Activated CD8-positive, alpha-beta T cell treated with anti-CD3 and anti-CD28 coated beads, Interleukin-2, amount 10 ng/mL, durations not matched to agents 7 days and 5 days (primary cell): Measurements from ENCODE around the gene CTDSP2. TPM values are rescaled to one million over a fixed set of nuclear protein-coding genes. Genes with fewer than 3 reads are reported as not detected.
A peak's percentile ranks its signal among the peaks of the same experiment; 100 is the strongest.

Experiments
- ATAC-seq: fragments of 150-1000 bp; cut with Tn5 transposase; one replicate; pipeline ENCODE4 v1.10.0; 2021; ENCODE audit warnings: moderate library complexity
- CTCF ChIA-PET: fragments of 350-600 bp; sonication (Branson Sonifier 250); formaldehyde crosslinking; loops from one replicate; lab custom pipeline; 2021; ENCODE audit warnings: antibody characterized with exemption; lab: Charles Lee
- POLR2A ChIA-PET: fragments of 350-600 bp; sonication (Branson Sonifier 250); formaldehyde crosslinking; loops from one replicate; lab custom pipeline; 2021; ENCODE audit warnings: antibody characterized with exemption; lab: Charles Lee
- DNase-seq: peaks from one replicate; pipeline ENCODE4 v3.0.0-alpha.2; 2020
- H3K27ac Mint-ChIP-seq: one replicate; pipeline ENCODE4 v1.8.0; 2021; ENCODE audit warnings: mild to moderate bottlenecking, mixed read lengths
- H3K27me3 Mint-ChIP-seq: one replicate; pipeline ENCODE4 v1.8.0; 2021; ENCODE audit warnings: low read depth, mixed read lengths
- H3K36me3 Mint-ChIP-seq: one replicate; pipeline ENCODE4 v1.8.0; 2021; ENCODE audit warnings: low read depth, mixed read lengths
- H3K4me1 Mint-ChIP-seq: one replicate; pipeline ENCODE4 v1.8.0; 2021; ENCODE audit warnings: low read depth, mixed read lengths
- H3K4me3 Mint-ChIP-seq: one replicate; pipeline ENCODE4 v1.8.0; 2021; ENCODE audit warnings: mild to moderate bottlenecking, mixed read lengths
- H3K9me3 Mint-ChIP-seq: one replicate; pipeline ENCODE4 v1.8.0; 2022; ENCODE audit warnings: mixed read lengths; ENCODE audit not compliant: insufficient read depth
- total RNA-seq, 2 experiments: library from RNA; stranded (reverse); gene quantifications; one replicate each; pipeline ENCODE4 v1.2.3, GENCODE V29; 2021

Gene CTDSP2
- total RNA-seq, 2 experiments from 2014 or later: 100 to 114 TPM

DNA sequence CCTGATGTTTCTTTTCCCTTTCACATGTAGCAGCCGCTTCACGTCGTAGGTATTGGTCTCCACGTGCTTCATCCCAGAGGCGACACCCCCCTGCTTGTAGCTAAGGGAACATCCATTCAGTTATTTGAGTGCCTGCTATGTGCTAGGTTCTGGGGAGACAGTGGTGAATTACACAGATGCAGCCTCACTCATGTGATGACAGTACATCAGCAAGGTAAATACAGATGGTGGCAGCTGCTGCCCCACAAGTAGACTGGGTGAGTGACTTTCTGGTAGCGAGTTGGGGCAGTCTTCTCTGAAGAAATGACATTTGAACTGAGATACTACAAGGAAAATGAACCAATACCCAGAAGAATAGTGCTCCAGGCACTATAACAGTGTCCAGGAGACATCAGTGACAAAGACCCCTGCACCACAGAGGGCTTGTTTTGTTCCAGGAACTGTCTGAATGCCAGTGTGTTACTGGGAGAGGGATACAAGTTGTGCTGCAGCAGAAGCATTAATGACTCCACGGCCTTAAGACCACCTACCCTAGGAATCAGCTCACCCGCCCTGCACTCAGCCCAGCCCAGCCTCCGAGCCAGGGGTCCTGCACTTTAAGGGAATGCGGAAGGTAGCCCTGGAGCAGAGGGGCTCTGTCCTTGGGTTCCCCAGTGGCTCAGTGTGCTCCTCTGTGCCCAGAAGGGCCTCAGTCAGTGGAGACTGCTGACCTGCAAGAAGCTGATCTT, 35.3 kb downstream of the CTDSP2 start:
- ChIA-PET CTCF (interaction anchor here (1.4 to 7.4 kb wide), 4 partner anchors 8 to 94 kb away, joined by 3 to 38 read pairs (median 4); no protein-coding TSS in a partner anchor), POLR2A (no interaction called here)
- H3K9me3 Mint-ChIP-seq: no peaks in the 10 kb centered on the region
- H3K27ac Mint-ChIP-seq: no peak overlapping the region
- no peak for DNase-seq
- no peaks in the 10 kb centered on the region for H3K36me3 Mint-ChIP-seq
- H3K4me1 Mint-ChIP-seq: no peaks in the 10 kb centered on the region
- ATAC-seq: no peak
- H3K4me3 Mint-ChIP-seq: no peak overlapping the region
- H3K27me3 Mint-ChIP-seq: no peaks in the 10 kb centered on the region

GRCh38 chr12:57810450-57810849, 36.1 kb downstream of the CTDSP2 start:
- DNase-seq (no peak), ATAC-seq (no peak)
- H3K27ac Mint-ChIP-seq: no peak overlapping the region
- ChIA-PET POLR2A (no interaction called here), CTCF (interaction anchor here (1.4 to 2.1 kb wide), 3 partner anchors 23 to 94 kb away, joined by 3 to 5 read pairs (median 4); no protein-coding TSS in a partner anchor)
- no peaks in the 10 kb centered on the region for H3K36me3 Mint-ChIP-seq
- H3K4me1 Mint-ChIP-seq: no peaks in the 10 kb centered on the region
- no peaks in the 10 kb centered on the region for H3K9me3 Mint-ChIP-seq
- H3K27me3 Mint-ChIP-seq: no peaks in the 10 kb centered on the region
- H3K4me3 Mint-ChIP-seq: no peak overlapping the region

DNA sequence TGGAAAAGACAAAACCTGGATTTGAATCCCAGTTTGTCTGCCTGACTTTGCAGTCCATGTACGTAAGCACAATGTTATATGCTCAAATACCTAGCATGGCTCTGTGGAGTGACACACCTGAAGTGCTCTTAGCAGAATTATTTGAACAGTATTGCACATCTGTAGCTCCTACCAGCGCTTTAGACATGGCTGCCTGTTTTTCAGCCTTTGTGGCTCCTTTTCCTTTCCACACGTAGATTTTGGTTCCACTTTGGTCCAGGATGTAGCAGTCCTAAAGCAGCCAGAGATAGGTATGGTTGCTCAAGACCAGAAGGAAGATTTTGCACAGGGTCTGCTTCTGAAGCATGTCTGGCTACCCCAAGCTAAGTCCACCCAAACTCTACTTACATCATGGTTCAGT, 37.1 kb downstream of the CTDSP2 start:
- no peak overlapping the region for H3K4me3 Mint-ChIP-seq
- ATAC-seq: no peak
- ChIA-PET CTCF (interaction anchor here (1.1 to 2.1 kb wide), 3 partner anchors 16 to 95 kb away, joined by 4 to 6 read pairs (median 5); no protein-coding TSS in a partner anchor), POLR2A (no interaction called here)
- no peak overlapping the region for H3K27ac Mint-ChIP-seq
- H3K27me3 Mint-ChIP-seq: no peaks in the 10 kb centered on the region
- H3K36me3 Mint-ChIP-seq: no peaks in the 10 kb centered on the region
- no peak for DNase-seq
- no peaks in the 10 kb centered on the region for H3K9me3 Mint-ChIP-seq
- no peaks in the 10 kb centered on the region for H3K4me1 Mint-ChIP-seq

- no peaks in the 10 kb centered on the region for H3K9me3 Mint-ChIP-seq
- H3K36me3 Mint-ChIP-seq: no peaks in the 10 kb centered on the region
- no peak overlapping the region for H3K27ac Mint-ChIP-seq
- ATAC-seq (no peak), DNase-seq (no peak)
- no peaks in the 10 kb centered on the region for H3K27me3 Mint-ChIP-seq
- no peaks in the 10 kb centered on the region for H3K4me1 Mint-ChIP-seq
- H3K4me3 Mint-ChIP-seq: no peak overlapping the region
- ChIA-PET POLR2A (no interaction called here), CTCF (interaction anchor here (1.0 to 1.1 kb wide), 2 partner anchors 15 to 97 kb away, joined by 4 to 6 read pairs; no protein-coding TSS in a partner anchor)
Measured at GRCh38 chr12:57808351-57808750, 38.2 kb downstream of the CTDSP2 start.

- no peaks in the 10 kb centered on the region for H3K36me3 Mint-ChIP-seq
- no peaks in the 10 kb centered on the region for H3K4me1 Mint-ChIP-seq
- no peak overlapping the region for H3K27ac Mint-ChIP-seq
- H3K27me3 Mint-ChIP-seq: no peaks in the 10 kb centered on the region
- ChIA-PET CTCF (interaction anchor here (1.2 kb wide), 3 partner anchors 96 to 99 kb away, joined by 3 to 5 read pairs (median 4); no protein-coding TSS in a partner anchor), POLR2A (no interaction called here)
- H3K9me3 Mint-ChIP-seq: no peaks in the 10 kb centered on the region
- DNase-seq: no peak
- no peak for ATAC-seq
- no peak overlapping the region for H3K4me3 Mint-ChIP-seq
Measured at GRCh38 chr12:57807285-57807684, 39.2 kb downstream of the CTDSP2 start.

DNA sequence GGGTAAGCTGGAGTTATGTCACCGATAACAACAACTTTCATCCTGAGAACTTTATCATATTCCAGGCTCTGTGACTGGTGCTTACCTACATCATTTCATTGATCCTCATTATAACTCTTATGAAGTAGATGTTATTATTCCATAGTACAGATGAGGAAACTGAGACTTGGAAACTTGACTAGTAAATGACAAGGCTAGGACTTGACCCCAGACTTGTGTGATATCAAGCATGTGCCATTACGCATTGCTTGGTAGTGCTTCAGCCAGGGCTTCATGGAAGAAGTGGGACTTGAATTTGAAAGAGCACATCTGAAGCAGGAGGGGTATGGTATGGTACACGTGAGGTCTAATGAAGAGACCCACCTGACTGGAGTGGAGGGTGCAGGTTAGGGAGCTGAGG, 39.9 kb downstream of the CTDSP2 start:
- H3K27me3 Mint-ChIP-seq: no peaks in the 10 kb centered on the region
- ATAC-seq (no peak), DNase-seq (no peak)
- CTCF ChIA-PET: interaction anchor here (1.2 kb wide), 3 partner anchors 97 to 99 kb away, joined by 3 to 5 read pairs (median 4); no protein-coding TSS in a partner anchor
- H3K9me3 Mint-ChIP-seq: no peaks in the 10 kb centered on the region
- H3K4me1 Mint-ChIP-seq: no peaks in the 10 kb centered on the region
- peak overlapping the region; percentile 16 for H3K27ac Mint-ChIP-seq
- H3K4me3 Mint-ChIP-seq: no peak overlapping the region
- no peaks in the 10 kb centered on the region for H3K36me3 Mint-ChIP-seq
- POLR2A ChIA-PET: no interaction called here

GRCh38 chr12:57803319-57803893, 43.1 kb downstream of the CTDSP2 start:
- ATAC-seq (no peak), DNase-seq (peak; percentile 49)
- Mint-ChIP-seq H3K36me3 (peaks cover 3% of the 10 kb centered on the region), H3K27ac (no peak overlapping the region), H3K9me3 (no peaks in the 10 kb centered on the region), H3K4me1 (no peaks in the 10 kb centered on the region), H3K4me3 (no peak overlapping the region), H3K27me3 (no peaks in the 10 kb centered on the region)
- ChIA-PET POLR2A (no interaction called here), CTCF (interaction anchor here (0.6 to 7.9 kb wide), 26 partner anchors 10 to 221 kb away, joined by 3 to 128 read pairs (median 6); partner anchors contain the start of genes ATP23, AVIL, EEF1AKMT3 and METTL1)

GRCh38 chr12:57802607-57803006, 43.9 kb downstream of the CTDSP2 start:
- Mint-ChIP-seq H3K4me1 (no peaks in the 10 kb centered on the region), H3K4me3 (no peak overlapping the region), H3K36me3 (peaks cover 8% of the 10 kb centered on the region), H3K27me3 (no peaks in the 10 kb centered on the region), H3K9me3 (no peaks in the 10 kb centered on the region), H3K27ac (no peak overlapping the region)
- DNase-seq (no peak), ATAC-seq (no peak)
- CTCF ChIA-PET: interaction anchor here (0.7 to 7.9 kb wide), 26 partner anchors 9 to 131 kb away, joined by 3 to 128 read pairs (median 6); partner anchors contain the start of genes AVIL, EEF1AKMT3, METTL1 and TSFM
- POLR2A ChIA-PET: interaction anchor here (0.8 to 1.1 kb wide), 2 partner anchors 9 to 19 kb away, joined by 3 read pairs; no protein-coding TSS in a partner anchor

DNA sequence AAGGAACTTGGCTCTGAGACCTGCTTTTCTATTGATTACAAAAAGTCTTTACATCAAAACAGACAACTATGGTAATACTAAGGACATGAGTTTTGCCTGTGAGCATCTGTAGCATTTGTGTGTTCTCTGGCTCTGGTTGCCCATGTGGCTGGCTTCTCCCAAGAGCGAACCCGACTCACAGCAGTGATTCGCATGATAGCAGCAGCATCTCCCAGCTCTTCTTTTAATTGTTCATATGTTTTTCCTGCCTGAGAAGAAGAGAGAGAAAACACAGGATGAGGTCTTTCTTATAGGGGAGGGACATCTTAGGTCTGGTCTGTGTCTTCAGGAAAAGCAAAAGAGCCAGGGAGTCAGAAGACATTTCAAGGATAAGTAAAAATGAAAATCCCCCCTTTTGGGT, 45.6 kb downstream of the CTDSP2 start:
- Mint-ChIP-seq H3K4me3 (no peak overlapping the region), H3K4me1 (no peaks in the 10 kb centered on the region), H3K27me3 (no peaks in the 10 kb centered on the region), H3K27ac (no peak overlapping the region), H3K9me3 (no peaks in the 10 kb centered on the region), H3K36me3 (peaks cover 20% of the 10 kb centered on the region)
- no peak for DNase-seq
- POLR2A ChIA-PET: interaction anchor here (0.6 kb wide), 1 partner anchor 51 kb away, joined by 3 read pairs; no protein-coding TSS in a partner anchor
- no peak for ATAC-seq
- CTCF ChIA-PET: interaction anchor here (1.3 to 7.9 kb wide), 5 partner anchors 18 to 103 kb away, joined by 3 to 128 read pairs (median 23); partner anchors contain the start of genes CTDSP2 and TSFM

DNA sequence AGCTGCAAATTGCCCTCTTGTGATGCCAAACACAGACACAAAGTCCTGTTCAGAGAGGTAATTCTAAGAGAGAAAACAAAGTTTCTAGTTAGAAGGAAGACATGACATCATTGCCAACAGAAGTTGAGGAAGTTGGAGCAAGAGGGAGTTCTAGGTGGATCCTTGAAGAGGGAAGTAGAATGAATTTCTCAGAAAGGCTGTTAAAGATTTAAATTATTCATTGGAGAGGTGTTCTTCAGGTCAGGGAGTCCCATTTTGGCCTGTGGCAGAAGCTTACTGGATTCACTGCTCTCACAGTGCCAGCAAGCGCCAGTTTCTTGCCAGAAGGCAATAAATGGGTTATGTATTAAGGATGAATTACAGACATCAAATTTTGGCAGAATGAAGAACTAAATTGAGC, 48.6 kb downstream of the CTDSP2 start:
- Mint-ChIP-seq H3K4me1 (peaks cover under 1% of the 10 kb centered on the region), H3K27ac (no peak overlapping the region), H3K27me3 (no peaks in the 10 kb centered on the region), H3K36me3 (peaks cover 31% of the 10 kb centered on the region), H3K9me3 (no peaks in the 10 kb centered on the region), H3K4me3 (no peak overlapping the region)
- ATAC-seq (no peak), DNase-seq (no peak)
- CTCF ChIA-PET: interaction anchor here (0.9 to 7.9 kb wide), 4 partner anchors 15 to 215 kb away, joined by 3 to 128 read pairs (median 15); partner anchors contain the start of gene TSFM
- POLR2A ChIA-PET: no interaction called here

- no peaks in the 10 kb centered on the region for H3K27me3 Mint-ChIP-seq
- POLR2A ChIA-PET: interaction anchor here (0.6 kb wide), 1 partner anchor 38 kb away, joined by 3 read pairs; no protein-coding TSS in a partner anchor
- no peak overlapping the region for H3K27ac Mint-ChIP-seq
- CTCF ChIA-PET: interaction anchor here (4.7 kb wide), 1 partner anchor 14 kb away, joined by 26 read pairs; the partner anchor contains the start of gene TSFM
- no peak overlapping the region for H3K4me3 Mint-ChIP-seq
- no peak for ATAC-seq
- peaks cover 2% of the 10 kb centered on the region for H3K4me1 Mint-ChIP-seq
- DNase-seq: no peak
- H3K9me3 Mint-ChIP-seq: no peaks in the 10 kb centered on the region
- peaks cover 36% of the 10 kb centered on the region for H3K36me3 Mint-ChIP-seq
Measured at GRCh38 chr12:57796996-57797395, 49.5 kb downstream of the CTDSP2 start.
